Heart right ventricle (tissue), 16 donors: ENCODE data around the gene DCLK1. TPM values are rescaled to one million over a fixed set of nuclear protein-coding genes. Genes with fewer than 3 reads are reported as not detected.
A peak's percentile ranks its signal among the peaks of the same experiment; 100 is the strongest.

Source experiments
- ATAC-seq, 8 donors: fragments of 200-7000 bp; cut with Tn5 transposase; one replicate each; pipeline ENCODE4 v1.9.1; 2020; ENCODE audit warnings: mild to moderate bottlenecking in 8 of 8, moderate library complexity in 8 of 8, moderate number of reproducible peaks in 1 of 8
- DNase-seq, 2 donors: peaks; one replicate each; pipeline ENCODE4 v3.0.0-alpha.2; 2020
- H3K27ac ChIP-seq, 10 donors: fragments of 200-600 bp; sonication (generic) in 2 of 10; one replicate each; pipeline versions ENCODE4 v1.5.0 to v1.8.0; 2020 to 2022; ENCODE audit warnings: mild to moderate bottlenecking in 3 of 10
- H3K27me3 ChIP-seq, 7 donors: fragments of 200-600 bp; one replicate each; pipeline ENCODE4 v1.8.0; 2021 to 2022; ENCODE audit warnings: mild to moderate bottlenecking in 2 of 7
- H3K36me3 ChIP-seq, 9 donors: fragments of 200-600 bp; sonication (generic) in 1 of 9; one replicate each; pipeline versions ENCODE4 v1.5.0 to v1.8.0; 2020 to 2022; ENCODE audit warnings: mild to moderate bottlenecking in 2 of 9
- H3K4me1 ChIP-seq, 9 donors: fragments of 200-600 bp; sonication (generic) in 1 of 9; one replicate each; pipeline versions ENCODE4 v1.5.0 to v1.8.0; 2020 to 2022; ENCODE audit warnings: mild to moderate bottlenecking in 4 of 9
- H3K4me3 ChIP-seq, 10 donors: fragments of 200-600 bp; sonication (generic) in 2 of 10; one replicate each; pipeline versions ENCODE4 v1.5.0 to v1.8.0; 2020 to 2022; ENCODE audit warnings: mild to moderate bottlenecking in 7 of 10, moderate library complexity in 2 of 10
- H3K9me3 ChIP-seq, 11 donors: fragments of 200-600 bp in 10 of 11; sonication (generic) in 2 of 11; one replicate each; pipeline versions ENCODE4 v1.5.0 to v1.8.0; 2013 to 2022; ENCODE audit warnings: mild to moderate bottlenecking in 2 of 11, control low read depth in 1 of 11, moderate library complexity in 1 of 11
- WGBS, 2 donors: extraction: QIAGEN DNeasy Blood & Tissue Kit; methylation state at CpG; one replicate each; pipeline ENCODE4 v1.1.7; 2013; ENCODE audit warnings: inconsistent platforms in 1 of 2; 5-methylcytosine and 5-hydroxymethylcytosine counted together
- intact Hi-C, 10 donors: fragments of 100-400 bp; cut with DNase I; formaldehyde crosslinking; loops; one replicate each; pipeline versions ENCODE4 v1.11.1 to v1.14.2; 2022
- polyA plus RNA-seq, 2 donors: library from polyadenylated mRNA; stranded (reverse); fragments of 200-250 nt; gene quantifications; one replicate each; pipeline ENCODE4 v1.2.3, GENCODE V29; 2013
- total RNA-seq, 10 donors: library from RNA; stranded (reverse); fragmentation: NEBNext Ultra II Directional in 3 of 10; extraction: Animal tissue kit (Norgen Biotek cat#: 25700) in 3 of 10; gene quantifications; one replicate each; pipeline versions ENCODE4 v1.2.1 to v1.2.4, GENCODE V29; 2021 to 2023
- TF ChIP-seq, protein P1 (sequence below), 9 donors: fragments of 200-600 bp; sonication (generic) in 2 of 9; IDR thresholded peaks; one replicate each; pipeline versions ENCODE4 v1.5.0 to v1.8.0; 2021 to 2022; ENCODE audit warnings: antibody characterized with exemption in 9 of 9, mild to moderate bottlenecking in 5 of 9, moderate library complexity in 1 of 9
- donor health status: Arrhythmogenic right ventricular cardiomyopathy.
- donor health status: ischemic (EF 13 %, LVEDD 7.1; RV severe dilation, severe dysfunction).
- donor health status: healthy with polysubstance abuse.
- donor health status: DM: no; HTN: yes; CAD: no.
- donor health status: DM: no; HTN: no; CAD: no.
- donor health status: ischemic (EF 25% LVEDD 6.9; RV normal size, moderate dysfunction).
- donor health status: ischemic (EF 25% LVEDD 5.7; RV mildly dilated, moderate dysfunction).
- donor health status: healthy.
- donor health status: DM: yes; HTN: yes; CAD: no.
- donor health status: Ischemic cardiomyopathy.
- donor health status: ischemic (EF 35%, LVEDD 5.7; RV mildly dilated, moderate dysfunction).
- donor health status: nonischemic (EF 11% LVEDD 7.7; RV severe dilation, severe dysfunction).
- donor health status: DM: yes; HTN: yes; CAD: no.
- donor health status: PGD.
- donor health status: ischemic (EF 29% LVEDD 5.4; RV normal size, mild dysfunction).
- donor health status: nonischemic (EF 23%, LVEDD 6.1; RV moderate dilation, normal function).

Gene DCLK1
- total and polyA plus RNA-seq, 12 donors, result 3.4 to 16.9 (median 9.1) TPM

DNA sequence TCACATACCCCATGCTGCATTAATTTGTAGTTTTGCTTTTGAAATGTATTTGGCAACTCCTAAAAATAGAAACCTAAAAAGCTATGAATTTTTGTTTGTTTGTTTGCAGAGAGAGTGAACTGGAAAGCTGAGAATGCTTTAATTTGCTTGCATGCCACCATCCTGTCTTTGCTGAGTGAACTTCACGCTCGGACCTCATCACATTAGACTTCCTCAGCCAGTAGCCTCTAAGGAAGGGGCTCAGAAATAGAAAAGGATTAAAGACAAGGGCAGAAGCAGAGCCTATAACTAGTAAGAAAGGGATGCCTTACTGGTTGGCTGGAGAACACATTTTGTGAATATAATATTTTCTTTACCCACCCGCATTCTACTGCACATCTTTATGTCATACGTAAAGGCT lies 275.1 kb downstream of the DCLK1 start:
- Histone ChIP-seq H3K36me3 (peaks cover 0 to 6% (median 0%) of the 10 kb centered on the region in 9 donors), H3K4me1 (peaks cover 0 to 24% (median 12%) of the 10 kb centered on the region in 9 donors), H3K27ac (no peak overlapping the region), H3K27me3 (no peaks in the 10 kb centered on the region), H3K4me3 (no peak overlapping the region), H3K9me3 (no peaks in the 10 kb centered on the region)
- ATAC-seq, result no peak
- TF ChIP-seq, protein P1, sequence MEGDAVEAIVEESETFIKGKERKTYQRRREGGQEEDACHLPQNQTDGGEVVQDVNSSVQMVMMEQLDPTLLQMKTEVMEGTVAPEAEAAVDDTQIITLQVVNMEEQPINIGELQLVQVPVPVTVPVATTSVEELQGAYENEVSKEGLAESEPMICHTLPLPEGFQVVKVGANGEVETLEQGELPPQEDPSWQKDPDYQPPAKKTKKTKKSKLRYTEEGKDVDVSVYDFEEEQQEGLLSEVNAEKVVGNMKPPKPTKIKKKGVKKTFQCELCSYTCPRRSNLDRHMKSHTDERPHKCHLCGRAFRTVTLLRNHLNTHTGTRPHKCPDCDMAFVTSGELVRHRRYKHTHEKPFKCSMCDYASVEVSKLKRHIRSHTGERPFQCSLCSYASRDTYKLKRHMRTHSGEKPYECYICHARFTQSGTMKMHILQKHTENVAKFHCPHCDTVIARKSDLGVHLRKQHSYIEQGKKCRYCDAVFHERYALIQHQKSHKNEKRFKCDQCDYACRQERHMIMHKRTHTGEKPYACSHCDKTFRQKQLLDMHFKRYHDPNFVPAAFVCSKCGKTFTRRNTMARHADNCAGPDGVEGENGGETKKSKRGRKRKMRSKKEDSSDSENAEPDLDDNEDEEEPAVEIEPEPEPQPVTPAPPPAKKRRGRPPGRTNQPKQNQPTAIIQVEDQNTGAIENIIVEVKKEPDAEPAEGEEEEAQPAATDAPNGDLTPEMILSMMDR (IDR thresholded peaks at IDR 0.05), result no peak
- intact Hi-C loops, result no loop called here
- DNase-seq, result no peak
- WGBS, 2 donors, result 69 to 73% methylated on average over 4 of the region's 4 CpGs

DNA sequence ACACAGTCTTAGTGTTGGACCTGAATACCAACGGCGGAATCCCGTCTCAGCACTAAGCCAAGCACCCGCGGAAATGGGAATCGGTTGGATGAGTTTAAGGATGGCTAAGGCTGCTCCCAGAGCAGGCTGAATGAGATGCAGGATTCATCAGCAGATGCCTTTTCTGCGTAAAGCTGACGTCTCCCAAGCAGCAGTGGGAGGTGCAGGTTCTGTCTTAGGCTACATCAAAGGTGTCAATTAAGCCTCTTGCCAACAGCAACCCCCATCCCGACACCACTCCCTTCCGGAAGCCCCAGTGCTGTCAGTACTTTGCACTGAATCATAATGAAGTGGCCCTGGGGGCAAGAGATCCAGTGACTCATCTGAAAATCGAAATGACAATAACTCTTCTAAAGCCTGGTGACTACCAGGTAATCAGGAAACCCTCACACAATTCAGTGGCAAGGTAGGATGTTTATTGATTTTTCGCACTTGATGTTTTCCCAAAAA lies 275.6 kb downstream of the DCLK1 start:
- TF ChIP-seq, protein P1 (IDR thresholded peaks at IDR 0.05), result no peak
- Histone ChIP-seq H3K4me3 (no peak overlapping the region), H3K36me3 (peaks cover 0 to 6% (median 0%) of the 10 kb centered on the region in 9 donors), H3K4me1 (peaks cover 0 to 24% (median 12%) of the 10 kb centered on the region in 9 donors), H3K27ac (no peak overlapping the region), H3K9me3 (no peaks in the 10 kb centered on the region), H3K27me3 (no peaks in the 10 kb centered on the region)
- intact Hi-C loops, result no loop called here
- peak in 3 of 8 donors; percentile 23 to 59 (median 54) for ATAC-seq
- WGBS, 2 donors, result 36 to 50% methylated on average over 12 of the region's 12 CpGs
- DNase-seq, result no peak

DNA sequence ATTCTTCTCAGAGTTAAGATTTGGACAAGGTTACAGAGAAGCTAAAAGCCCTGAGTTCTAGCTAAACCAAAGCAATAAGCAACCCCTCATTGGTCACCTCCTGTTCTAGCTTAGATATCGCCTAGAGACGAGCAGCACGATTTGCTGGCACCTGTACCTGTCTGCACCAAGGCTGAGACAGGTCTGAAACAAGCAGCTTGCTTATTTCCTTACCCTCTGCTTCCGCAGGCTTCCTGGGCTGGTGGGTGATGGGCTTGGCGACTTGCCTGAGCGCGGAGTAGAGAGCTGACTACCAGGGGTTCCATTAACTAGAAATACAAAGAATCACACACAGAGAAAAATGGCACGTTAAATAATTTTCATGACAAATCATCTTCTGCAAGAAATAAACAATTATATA lies 276.9 kb downstream of the DCLK1 start:
- Histone ChIP-seq H3K4me1 (peaks cover 0 to 21% (median 12%) of the 10 kb centered on the region in 9 donors), H3K27me3 (no peaks in the 10 kb centered on the region), H3K36me3 (peaks cover 0 to 6% (median 0%) of the 10 kb centered on the region in 9 donors), H3K27ac (no peak overlapping the region), H3K9me3 (no peaks in the 10 kb centered on the region), H3K4me3 (no peak overlapping the region)
- ATAC-seq (no peak), DNase-seq (no peak)
- intact Hi-C loops, result no loop called here
- TF ChIP-seq, protein P1 (IDR thresholded peaks at IDR 0.05), result no peak
- 84 to 89% methylated on average over 8 of the region's 8 CpGs for WGBS, 2 donors

DNA sequence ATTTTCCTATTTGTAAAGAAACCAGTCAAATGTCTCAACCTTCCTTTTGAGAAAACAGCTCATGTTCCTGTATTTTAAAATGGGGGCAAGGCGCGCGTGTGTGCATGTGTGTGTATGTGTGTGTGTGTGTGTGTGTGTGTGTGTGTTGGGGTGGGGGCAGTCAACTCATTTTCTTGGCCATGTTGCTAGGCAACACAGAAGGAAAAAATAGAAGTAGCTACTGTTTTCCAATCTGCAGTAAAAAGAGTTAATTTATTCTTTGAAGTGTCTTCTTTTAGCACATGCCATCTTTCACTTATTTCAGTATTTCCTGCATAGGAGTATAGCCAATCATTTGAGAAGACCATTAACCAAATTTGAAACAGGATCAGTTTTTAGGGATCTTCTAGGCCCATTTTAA lies 279.3 kb downstream of the DCLK1 start:
- DNase-seq (no peak), ATAC-seq (no peak)
- TF ChIP-seq, protein P1 (IDR thresholded peaks at IDR 0.05), result no peak
- H3K4me3 ChIP-seq, result no peak overlapping the region
- H3K27ac ChIP-seq, result no peak overlapping the region
- H3K9me3 ChIP-seq, result no peaks in the 10 kb centered on the region
- H3K27me3 ChIP-seq, result no peaks in the 10 kb centered on the region
- H3K4me1 ChIP-seq, result peaks cover 0 to 22% (median 12%) of the 10 kb centered on the region in 9 donors
- H3K36me3 ChIP-seq, result peaks cover 0 to 6% (median 0%) of the 10 kb centered on the region in 9 donors
- intact Hi-C loops, result no loop called here
- 98 to 99% methylated on average over 3 of the region's 3 CpGs for WGBS, 2 donors
